Measurements from ENCODE around the gene RHOT1.
A peak's percentile ranks its signal among the peaks of the same experiment; 100 is the strongest.
"Not testable (repeated sequence)": the region's sequence is repeated elsewhere in the genome, so short reads cannot be mapped to it uniquely, and the experiment has no call there.

Gene RHOT1

DNA sequence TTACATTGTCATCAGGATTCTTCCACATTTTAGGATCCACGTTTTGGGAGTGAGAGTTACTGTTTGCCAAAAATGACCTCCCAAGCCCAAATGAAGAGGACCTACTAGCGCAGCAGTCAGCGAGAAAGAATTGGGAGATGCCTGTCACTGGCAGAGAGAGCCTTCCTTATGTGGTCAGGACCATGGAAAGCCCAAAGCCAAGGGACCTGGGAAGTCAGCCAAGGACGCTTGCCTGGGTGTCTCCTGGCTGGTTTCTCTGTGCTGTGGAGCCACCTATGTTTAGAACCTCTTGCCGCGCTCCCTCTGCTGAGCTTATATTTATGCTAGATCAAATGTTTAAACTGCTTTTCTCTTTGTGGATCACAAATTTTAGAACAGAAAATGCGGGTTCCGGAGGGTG lies 98.4 kb downstream of the RHOT1 start:
- DNase-seq = peak; percentile 11

DNA sequence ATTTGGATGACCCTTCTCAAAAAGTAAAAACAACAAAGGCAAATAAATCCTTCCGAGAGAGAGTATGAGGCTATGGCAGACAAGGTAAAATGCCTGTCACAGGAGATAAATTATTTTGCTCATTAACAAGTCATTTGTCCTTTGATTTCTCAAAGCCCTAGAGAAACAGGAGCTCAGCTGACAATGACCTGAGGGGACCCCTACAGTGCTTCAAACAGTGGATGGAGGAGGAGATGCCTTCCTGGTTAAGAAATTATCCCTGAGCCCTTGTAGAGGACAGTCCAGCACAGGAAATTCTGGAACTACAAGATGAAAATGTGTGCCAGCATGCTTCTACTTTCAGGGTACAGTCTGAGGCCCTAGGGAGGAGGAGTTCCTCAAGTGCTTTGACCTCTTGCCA lies 99.3 kb downstream of the RHOT1 start:
- DNase-seq = no peak

- no peak for DNase-seq
These were observed 107.2 kb downstream of the RHOT1 start for GRCh38 chr17:32249475-32249874.

DNA sequence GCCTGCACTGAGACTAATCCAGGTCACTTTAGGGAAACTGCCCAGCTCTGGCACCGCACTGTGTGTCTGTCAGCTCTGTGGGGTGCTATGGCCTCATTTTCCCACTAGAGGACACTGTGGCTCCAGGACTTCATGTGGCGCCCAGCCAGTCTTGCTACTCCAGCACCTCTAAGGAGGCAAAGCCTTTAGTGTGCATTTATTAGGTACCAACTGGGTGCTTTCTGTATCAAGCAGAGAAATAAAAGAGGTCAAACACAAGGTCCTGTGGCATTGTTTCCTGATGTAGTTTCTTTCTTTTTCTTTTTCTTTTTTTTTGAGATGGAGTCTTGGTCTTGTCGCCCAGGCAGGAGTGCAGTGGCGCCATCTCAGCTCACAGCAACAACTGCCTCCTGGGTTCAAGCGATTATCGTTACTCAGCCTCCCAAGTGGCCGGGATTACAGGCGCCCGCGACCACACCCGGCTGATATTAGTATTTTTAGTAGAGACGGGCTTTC lies 110.9 kb downstream of the RHOT1 start:
- DNase-seq = peak; percentile 63

- DNase-seq = no peak
These were observed 113.9 kb downstream of the RHOT1 start for GRCh38 chr17:32256012-32256700.

DNA sequence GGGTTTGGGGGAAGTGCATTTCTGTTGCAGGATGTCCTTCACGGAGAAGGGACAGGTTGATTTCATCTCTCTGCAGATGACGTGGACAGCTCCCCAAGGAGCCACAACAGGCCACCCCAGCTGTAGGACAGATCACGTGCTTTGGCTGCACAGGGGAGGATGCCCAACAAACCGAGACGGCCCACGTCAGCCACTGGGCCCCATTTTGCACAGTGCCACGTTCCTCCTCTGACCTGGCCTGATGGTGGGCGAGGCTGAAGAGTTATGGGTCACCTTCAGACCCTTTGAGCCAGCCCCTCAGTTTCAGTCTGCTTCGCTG lies 114.4 kb downstream of the RHOT1 start:
- DNase-seq = no peak

DNA sequence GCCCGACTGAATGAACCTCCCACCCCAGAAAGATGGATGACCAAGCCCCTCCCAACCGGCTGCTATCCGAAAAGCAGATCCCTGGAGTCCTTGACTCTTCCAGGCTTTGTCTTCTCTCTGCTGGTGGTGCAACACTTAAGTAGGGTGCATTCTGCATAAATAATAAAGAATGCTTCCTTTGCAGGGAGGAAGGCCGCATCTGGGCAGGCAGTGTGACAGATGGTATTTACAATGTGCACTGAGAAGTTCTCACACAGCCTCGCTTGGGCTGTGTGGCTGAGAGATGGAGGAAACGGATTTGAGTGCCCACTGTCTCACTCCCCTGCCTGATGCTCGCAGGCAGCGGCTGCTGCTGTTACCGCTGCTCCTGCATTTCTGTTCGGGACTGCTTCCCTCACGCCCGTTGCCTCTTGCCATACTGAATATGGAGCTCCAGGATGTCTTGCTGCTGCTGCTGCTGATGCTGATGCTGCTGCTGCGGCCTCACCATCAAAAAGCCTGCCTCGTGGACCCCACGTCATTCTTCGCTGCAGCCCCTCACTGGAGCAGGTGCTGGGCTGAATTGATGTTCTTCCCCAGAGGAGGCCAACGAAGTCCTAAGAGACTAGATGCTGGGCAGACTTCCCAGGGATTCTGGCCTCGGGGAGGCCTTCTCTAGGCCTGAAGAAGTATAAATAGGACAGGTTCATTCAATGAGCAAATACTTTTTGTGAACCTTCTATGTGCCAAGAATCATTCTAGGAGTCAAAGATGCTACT lies 116.3 kb downstream of the RHOT1 start:
- DNase-seq = peak; percentile 50

- DNase-seq = no peak
These were observed 117.3 kb downstream of the RHOT1 start for GRCh38 chr17:32259586-32259985.

GRCh38 chr17:32261417-32261736 lies 119.1 kb downstream of the RHOT1 start:
- DNase-seq = no peak

DNA sequence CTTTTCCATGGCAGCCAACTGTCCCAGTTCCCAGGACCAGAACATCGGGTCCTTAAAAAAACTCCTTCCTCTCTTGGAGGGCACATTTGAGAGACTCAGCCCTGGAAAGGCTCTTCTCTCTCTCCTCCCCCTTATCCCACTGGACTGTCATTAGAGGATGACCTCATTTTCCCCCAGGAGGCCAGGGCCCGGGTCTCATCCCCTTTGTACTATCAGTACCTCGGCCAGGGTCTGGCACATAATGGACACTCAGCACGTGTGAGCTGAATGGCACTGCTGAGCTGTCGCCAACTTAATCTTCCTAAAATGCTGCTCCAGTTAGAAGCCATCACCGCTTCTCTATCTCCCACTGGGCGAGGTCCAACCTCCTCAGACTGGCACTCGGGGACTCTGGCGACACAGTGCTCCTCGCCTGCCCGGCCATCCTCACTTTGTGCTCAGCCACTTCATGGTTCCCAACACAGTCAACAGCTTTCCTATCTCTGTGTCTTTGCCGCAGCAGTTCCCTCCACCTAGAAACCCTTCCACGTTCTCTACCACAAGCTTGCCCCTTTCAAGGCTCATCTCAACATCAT lies 119.7 kb downstream of the RHOT1 start:
- no peak for DNase-seq

- not testable (repeated sequence) for DNase-seq
These were observed 121.2 kb downstream of the RHOT1 start for GRCh38 chr17:32263515-32263914.

- DNase-seq = no peak
These were observed 122.0 kb downstream of the RHOT1 start for GRCh38 chr17:32264140-32264799.

GRCh38 chr17:32264823-32265191 lies 122.5 kb downstream of the RHOT1 start:
- DNase-seq = no peak

DNA sequence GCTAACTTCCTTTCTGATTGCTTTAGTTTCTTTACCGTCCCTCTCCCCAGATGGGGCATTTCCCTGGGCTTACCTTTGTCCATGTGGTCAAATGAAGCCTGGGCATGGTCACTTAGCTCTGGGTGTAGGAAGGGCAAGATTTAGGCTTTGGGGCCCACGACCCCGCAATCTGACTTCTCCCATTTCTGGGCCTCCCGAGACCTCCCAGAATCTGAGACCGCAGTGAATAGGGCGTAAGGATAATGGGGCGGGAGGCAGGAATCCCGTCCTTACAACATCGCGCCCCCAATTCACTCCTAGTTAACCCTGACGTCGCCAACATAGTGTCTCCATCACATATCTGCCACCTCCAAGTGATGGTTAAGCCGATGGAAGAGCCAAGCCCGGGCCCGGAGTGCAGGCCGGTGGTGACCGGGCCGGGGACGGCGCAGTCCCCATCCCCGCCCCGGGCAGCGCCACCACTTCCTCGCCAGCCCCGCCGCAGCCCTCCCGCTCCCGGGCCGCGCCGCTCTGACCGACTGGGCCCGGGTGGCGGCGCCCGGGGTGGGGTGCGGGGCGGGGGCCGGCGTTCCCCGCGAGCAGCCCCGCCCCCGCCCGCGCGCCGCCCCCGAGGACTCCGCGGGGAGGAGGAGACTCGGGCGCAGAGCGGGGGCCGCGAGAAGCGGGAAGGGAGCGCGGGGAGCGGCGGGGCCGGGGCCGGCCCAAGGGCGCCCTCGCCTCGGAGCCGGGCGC lies 123.1 kb downstream of the RHOT1 start, which contains the start of gene RHBDL3:
Gene RHBDL3 (plus strand): TSS at position 641 of the 732 bp plus-strand sequence. CDS start 358 bp downstream, outside the sequence.
- DNase-seq = peak; percentile 38

GRCh38 chr17:32266051-32266388 lies 123.7 kb downstream of the RHOT1 start:
- DNase-seq = no peak

DNA sequence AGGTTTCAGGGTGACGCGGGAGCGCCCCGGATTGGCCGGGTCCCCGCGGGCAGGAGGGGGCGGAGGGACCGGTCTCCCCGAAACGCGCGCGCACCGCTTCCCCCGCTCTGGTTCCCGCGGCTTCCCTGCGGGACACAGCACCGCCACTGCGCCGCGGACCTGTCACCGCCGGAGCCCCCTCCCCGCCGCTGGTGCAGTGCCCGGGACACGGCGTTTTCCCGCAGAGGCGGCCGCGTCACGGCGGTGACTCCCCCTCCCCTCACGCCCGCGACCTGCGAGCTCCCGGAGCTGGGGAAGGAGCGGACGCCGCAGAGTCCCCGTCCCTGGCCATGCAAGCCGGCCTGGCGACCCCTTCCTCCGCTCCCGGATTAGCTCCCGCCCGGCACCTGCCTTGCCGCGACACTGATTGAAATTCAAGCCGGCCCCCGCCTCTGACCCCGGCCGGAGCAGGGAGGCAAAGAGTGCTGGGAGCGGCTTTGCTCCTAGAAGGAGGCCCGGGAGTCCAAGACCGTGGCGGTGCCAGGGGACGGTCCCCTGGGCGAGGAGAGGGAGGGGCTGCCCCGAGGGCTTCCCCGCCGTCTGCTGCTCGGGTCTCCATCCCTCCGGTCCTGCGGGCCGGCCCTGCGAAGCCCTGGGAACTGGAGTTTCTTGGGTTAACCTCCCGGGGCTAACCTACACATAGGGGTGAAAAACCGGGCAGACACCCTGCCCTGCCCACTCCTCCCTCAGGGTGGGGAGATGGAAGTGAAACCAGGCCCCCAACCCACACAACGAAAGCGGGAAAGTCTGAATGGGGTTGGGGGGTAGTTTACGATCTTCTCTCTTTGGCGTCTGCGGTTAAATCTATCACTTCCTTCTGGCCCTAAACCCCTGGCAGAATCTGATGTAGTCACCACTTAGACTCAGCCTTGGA lies 124.3 kb downstream of the RHOT1 start:
- DNase-seq = peak; percentile 15

GRCh38 chr17:32267690-32268205 lies 125.4 kb downstream of the RHOT1 start:
- DNase-seq = no peak

GRCh38 chr17:32268734-32269288 lies 126.5 kb downstream of the RHOT1 start:
- DNase-seq = no peak

GRCh38 chr17:32269377-32269776 lies 127.1 kb downstream of the RHOT1 start:
- no peak for DNase-seq

- no peak for DNase-seq
These were observed 129.5 kb downstream of the RHOT1 start for GRCh38 chr17:32271844-32272243.

- no peak for DNase-seq
These were observed 131.8 kb downstream of the RHOT1 start for GRCh38 chr17:32274101-32274500.

Data from NCI-H1092 treated with DMSO at 0.1 percent for 48 hours (cell line).